GM12878 (cell line): ENCODE results near the gene FABP7. TPM values are rescaled to one million over a fixed set of nuclear protein-coding genes. Genes with fewer than 3 reads are reported as not detected.

Experiments
- ATAC-seq: fragments of 200-7000 bp; cut with Tn5 transposase; 3 replicates; pipeline ENCODE4 v1.9.1; 2020; ENCODE audit warnings: mild to moderate bottlenecking, moderate library complexity
- BruUV-seq: library from RNA; stranded (reverse); fragments of 400-500 nt; replicated peaks from 2 replicates; lab custom pipeline; 2021; lab: Mats Ljungman, UMichigan
- CTCF ChIA-PET: fragments of 300-600 bp; sonication (Branson Sonifier 250); formaldehyde crosslinking; extraction: SDS; loops from one replicate; lab custom pipeline; 2021; ENCODE audit warnings: inconsistent platforms; lab: Yijun Ruan, JAX
- POLR2A ChIA-PET: fragments of 350-600 bp; formaldehyde crosslinking; extraction: SDS; loops from one replicate; lab custom pipeline; 2021; ENCODE audit warnings: inconsistent platforms; lab: Charles Lee
- RAD21 ChIA-PET: fragments of 300-600 bp; sonication (Branson Sonifier 250); formaldehyde crosslinking; loops from one replicate; lab custom pipeline; 2023; ENCODE audit warnings: antibody characterized with exemption; ENCODE audit not compliant: unreplicated experiment; lab: Charles Lee
- SMC1A ChIA-PET: fragments of 300-600 bp; sonication (Branson Sonifier 250); formaldehyde crosslinking; loops from one replicate; lab custom pipeline; 2023; ENCODE audit not compliant: unreplicated experiment, uncharacterized antibody; lab: Charles Lee
- DNase-seq: peaks from one replicate; pipeline ENCODE4 v3.0.0-alpha.2; 2011; ENCODE audit warnings: low read depth, low spot score
- FAIRE-seq: peaks from 3 replicates; lab custom pipeline; 2011; peaks lifted over from hg19 to GRCh38; lab: Jason Lieb, UNC
- H2AFZ ChIP-seq: 2 replicates; pipeline ENCODE4 v1.6.0; 2011; ENCODE audit warnings: low read depth, low read length, control low read depth; ENCODE audit not compliant: control insufficient read depth
- H3K27ac ChIP-seq: 2 replicates; pipeline ENCODE4 v1.5.1; 2011; ENCODE audit warnings: control low read depth; ENCODE audit not compliant: control insufficient read depth, insufficient read depth
- H3K27me3 ChIP-seq, 2 experiments: replicated peaks in 1 of 2; 2 replicates each; pipeline versions ENCODE4 v1.6.0 to v1.6.1; 2011; ENCODE audit warnings: low read length in 1 of 2; ENCODE audit not compliant: control insufficient read depth in 2 of 2, insufficient read depth in 2 of 2
- H3K36me3 ChIP-seq, 2 experiments: 2 replicates each; pipeline ENCODE4 v1.5.1; 2011; ENCODE audit warnings: low read length in 1 of 2; ENCODE audit not compliant: control insufficient read depth in 2 of 2, insufficient read depth in 2 of 2
- H3K4me1 ChIP-seq: 2 replicates; pipeline ENCODE4 v1.6.1; 2011; ENCODE audit warnings: mild to moderate bottlenecking, low read length, moderate library complexity, mixed read lengths; ENCODE audit not compliant: control insufficient read depth, insufficient read depth
- H3K4me2 ChIP-seq: 2 replicates; pipeline ENCODE4 v1.6.0; 2011; ENCODE audit warnings: control low read depth; ENCODE audit not compliant: control insufficient read depth, insufficient read depth
- H3K4me3 ChIP-seq: fragments of 200-600 bp; sonication (generic); 2 replicates; pipeline ENCODE4 v1.5.1; 2016
- H3K79me2 ChIP-seq: 2 replicates; pipeline ENCODE4 v1.6.0; 2011; ENCODE audit warnings: low read length; ENCODE audit not compliant: control insufficient read depth, insufficient read depth
- H3K9ac ChIP-seq: 2 replicates; pipeline ENCODE4 v1.8.0; 2011; ENCODE audit warnings: low read length, control low read depth, mixed read lengths; ENCODE audit not compliant: control insufficient read depth, insufficient read depth
- H3K9me3 ChIP-seq: replicated peaks from 3 replicates; pipeline ENCODE4 v1.5.1; 2011; ENCODE audit warnings: mild to moderate bottlenecking, low read length; ENCODE audit not compliant: control insufficient read depth, insufficient read depth
- H4K20me1 ChIP-seq: 2 replicates; pipeline ENCODE4 v1.6.0; 2011; ENCODE audit not compliant: control insufficient read depth, insufficient read depth
- BHLHE40 ChIP-seq, 2 experiments: fragments of 450-650 bp in 1 of 2; IDR thresholded peaks; 2 replicates each; pipeline ENCODE4 v1.6.1; 2011 to 2017; ENCODE audit warnings: low read depth in 2 of 2, borderline replicate concordance in 1 of 2, improper control_type of control experiment in 1 of 2, low read length in 1 of 2, mild to moderate bottlenecking in 1 of 2
- EP300 ChIP-seq, 2 experiments: fragments of 150-350 bp in 1 of 2; IDR thresholded peaks; 2 replicates each; pipeline ENCODE4 v1.6.1; 2011 to 2012; ENCODE audit warnings: low read depth in 2 of 2, low read length in 2 of 2, borderline replicate concordance in 1 of 2, improper control_type of control experiment in 1 of 2, inconsistent platforms in 1 of 2; ENCODE audit not compliant: control insufficient read depth in 1 of 2
- FOXK2 ChIP-seq: fragments of 450-650 bp; IDR thresholded peaks from 2 replicates; pipeline ENCODE4 v1.6.1; 2017; ENCODE audit warnings: mild to moderate bottlenecking, moderate library complexity
- FOXM1 ChIP-seq: IDR thresholded peaks from 2 replicates; pipeline ENCODE4 v1.6.1; 2012; ENCODE audit warnings: low read depth, mild to moderate bottlenecking, inconsistent platforms, low read length, moderate library complexity
- NFYB ChIP-seq: IDR thresholded peaks from 2 replicates; pipeline ENCODE4 v1.6.1; 2011; ENCODE audit warnings: low read depth, mild to moderate bottlenecking, low read length, improper control_type of control experiment, moderate library complexity; ENCODE audit not compliant: insufficient read depth
- NR2F1 ChIP-seq: fragments of 450-650 bp; conservative IDR thresholded peaks from 2 replicates; pipeline ENCODE4 v1.6.1; 2017; ENCODE audit warnings: mild to moderate bottlenecking
- SUPT20H ChIP-seq: IDR thresholded peaks from 2 replicates; pipeline ENCODE4 v1.6.1; 2011; ENCODE audit warnings: low read depth, mild to moderate bottlenecking, low read length, moderate library complexity, borderline replicate concordance; ENCODE audit not compliant: control insufficient read depth
- TARDBP ChIP-seq: IDR thresholded peaks from 2 replicates; pipeline ENCODE4 v1.6.1; 2016; ENCODE audit warnings: borderline replicate concordance
- ZNF217 ChIP-seq: fragments of 450-650 bp; IDR thresholded peaks from 2 replicates; pipeline ENCODE4 v1.6.1; 2017; ENCODE audit warnings: antibody characterized with exemption, mild to moderate bottlenecking
- ZNF592 ChIP-seq: fragments of 450-650 bp; IDR thresholded peaks from 2 replicates; pipeline ENCODE4 v1.6.1; 2017; ENCODE audit warnings: mild to moderate bottlenecking, moderate library complexity
- WGBS: methylation state at CpG from one replicate; pipeline ENCODE4 v1.1.6; 2016; ENCODE audit warnings: low lambda C conversion rate; ENCODE audit not compliant: insufficient replicate concordance, insufficient coverage; ENCODE audit errors: missing lambda C conversion rate; 5-methylcytosine and 5-hydroxymethylcytosine counted together
- in situ Hi-C: fragments of 300-500 bp; cut with MboI; formaldehyde crosslinking; loops from 9 replicates; pipeline ENCODE4 v1.14.3; 2018; ENCODE audit warnings: mixed read lengths
- intact Hi-C: fragments of 100-400 bp; cut with micrococcal nuclease; formaldehyde crosslinking; loops from one replicate; pipeline ENCODE4 v1.14.2; 2022; ENCODE audit not compliant: unreplicated experiment
- polyA plus RNA-seq, 11 experiments: library from polyadenylated mRNA; depleted of rRNA in 4 of 11; unstranded in 6 of 11; stranded (reverse) in 5 of 11; fragments of >200 nt; fragmentation: Nextera tagmentation in 4 of 11; fragmentation: Illumina TruSeq in 1 of 11; extraction: Ambion mirVana in 4 of 11; extraction: Trizol in 1 of 11; gene quantifications; 1 replicate in 1 of 11; 2 replicates in 10 of 11; pipeline versions ENCODE4 v1.2.1 to v1.2.3, GENCODE V29; 2011 to 2016; ENCODE audit warnings: inconsistent platforms in 2 of 11, missing spikeins in 2 of 11, low read depth in 1 of 11
- total RNA-seq, 4 experiments: library from RNA; depleted of rRNA in 3 of 4; stranded (reverse); fragments of >200 nt in 3 of 4; fragmentation: Illumina TruSeq in 1 of 4; extraction: Trizol in 1 of 4; gene quantifications; 2 replicates each; pipeline versions ENCODE4 v1.2.1 to v1.2.3, GENCODE V29; 2013 to 2021

The FABP7 gene
- total and polyA plus RNA-seq, 10 of the 15 experiments (the other 5 are each of a cell fraction or from before 2014, with no cell fraction given), result not detected

- Histone ChIP-seq H3K4me2 (no peak overlapping the region), H3K27ac (no peak overlapping the region), H3K9me3 (no peaks in the 10 kb centered on the region), H3K36me3 (no peaks in the 10 kb centered on the region), H2AFZ (no peak overlapping the region), H4K20me1 (no peaks in the 10 kb centered on the region), H3K4me3 (no peak overlapping the region), H3K27me3 (no peaks in the 10 kb centered on the region), H3K4me1 (no peaks in the 10 kb centered on the region), H3K9ac (no peak overlapping the region), H3K79me2 (no peaks in the 10 kb centered on the region)
- no peak for TF ChIP-seq TARDBP
- TF ChIP-seq FOXK2, result no peak
- TF ChIP-seq NR2F1, result no peak
- no peak for TF ChIP-seq EP300 (IDR thresholded peaks at IDR 0.05; ENCODE audit: borderline replicate concordance in 1 of 2, control insufficient read depth in 1 of 2, low read depth in 2 of 2, low read length in 2 of 2)
- no peak for TF ChIP-seq ZNF217
- TF ChIP-seq NFYB, result no peak
- no peak for TF ChIP-seq ZNF592
- no peak for TF ChIP-seq FOXM1
- no peak for TF ChIP-seq BHLHE40 (IDR thresholded peaks at IDR 0.05; ENCODE audit: borderline replicate concordance in 1 of 2, low read depth in 2 of 2, low read length in 1 of 2)
- no peak for TF ChIP-seq SUPT20H
- FAIRE-seq (no peak), DNase-seq (no peak), ATAC-seq (no peak)
- ChIA-PET RAD21 (interaction anchor here (0.9 to 1.3 kb wide), 2 partner anchors 14 to 69 kb away, joined by 3 to 6 read pairs; no protein-coding TSS in a partner anchor), POLR2A (interaction anchor here (1.1 kb wide), 1 partner anchor 12 kb away, joined by 5 read pairs; the partner anchor contains the start of gene SMPDL3A), CTCF (interaction anchor here (0.6 to 7.5 kb wide), 14 partner anchors 12 to 1150 kb away, joined by 3 to 59 read pairs (median 4); no protein-coding TSS in a partner anchor), SMC1A (interaction anchor here (0.8 to 3.1 kb wide), 14 partner anchors 8 to 68 kb away, joined by 3 to 13 read pairs (median 4); partner anchors contain the start of gene SMPDL3A)
- BruUV-seq, result no TSS peak
- intact Hi-C loops, result no loop called here
- WGBS, result 0% methylated on average over 1 of the region's 1 CpG
- in situ Hi-C loops, result no loop called here
Measured at GRCh38 chr6:122801397-122801796, 21.9 kb downstream of the FABP7 start.
